ENCODE data around the gene CBX8.

Gene CBX8

GRCh38 chr17:79748295-79749099, 48.4 kb downstream of the CBX8 start:
- no peak for DNase-seq

GRCh38 chr17:79747508-79748294, 49.2 kb downstream of the CBX8 start:
- no peak for DNase-seq

DNA sequence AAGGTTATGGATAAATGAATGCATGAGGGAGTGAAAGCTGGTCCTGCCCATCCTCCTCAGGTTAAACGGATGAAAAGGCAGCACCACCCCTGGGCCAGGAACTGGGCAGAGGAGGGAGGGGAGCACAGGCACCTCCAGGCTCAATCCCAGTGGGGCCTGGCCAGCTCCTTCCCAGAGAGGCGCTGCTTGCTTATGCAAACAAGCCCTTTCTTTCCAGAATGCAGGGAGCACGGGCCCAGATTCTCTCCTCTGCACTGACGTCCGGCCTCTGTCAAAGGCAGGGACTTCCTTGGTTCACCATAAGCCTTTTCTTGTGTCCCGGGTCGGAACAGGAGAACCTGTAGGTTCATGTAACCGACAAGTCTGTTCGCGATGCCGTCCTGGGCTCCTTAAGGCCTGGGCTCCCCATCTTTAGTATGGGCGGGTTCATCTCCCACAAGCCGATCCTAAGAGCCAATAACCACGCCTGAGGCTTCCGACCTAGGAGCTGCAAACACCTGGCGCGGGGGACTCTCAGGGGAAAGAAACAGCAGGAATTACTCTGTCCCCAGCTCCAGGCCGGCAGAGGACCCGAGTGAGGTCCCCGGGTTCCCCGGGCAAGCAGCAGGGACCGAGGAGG, 49.9 kb downstream of the CBX8 start:
- DNase-seq = no peak

GRCh38 chr17:79745641-79746105, 51.2 kb downstream of the CBX8 start:
- no peak for DNase-seq

- no peak for DNase-seq
Measured at GRCh38 chr17:79743614-79744013, 53.3 kb downstream of the CBX8 start.

- no peak for DNase-seq
Measured at GRCh38 chr17:79742951-79743476, 53.9 kb downstream of the CBX8 start.

DNA sequence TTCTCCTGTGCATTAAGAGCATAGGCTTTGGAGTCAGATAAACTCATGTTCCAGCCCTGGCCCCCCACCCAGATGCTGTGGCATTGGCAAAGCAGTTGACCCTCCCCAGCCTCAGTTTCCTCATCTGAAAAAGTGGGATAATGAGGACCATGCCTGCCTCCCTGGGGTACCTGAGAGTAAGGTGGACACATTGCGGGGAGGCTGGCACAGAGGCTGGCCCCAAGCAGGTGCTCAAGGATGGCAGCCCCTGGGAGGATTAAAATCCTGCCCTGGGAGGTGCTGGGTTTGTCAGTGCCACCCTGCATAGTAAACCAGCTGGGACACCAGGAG, 54.3 kb downstream of the CBX8 start:
- DNase-seq = no peak
